H1 (cell line): ENCODE results near the gene FBXL17.

Experiments used
- BCL11A ChIP-seq, 2 experiments: IDR thresholded peaks; one replicate each; pipeline ENCODE4 v1.6.1; 2011; ENCODE audit warnings: low read depth in 2 of 2, low read length in 2 of 2, mild to moderate bottlenecking in 2 of 2
- BRCA1 ChIP-seq: IDR thresholded peaks from 2 replicates; pipeline ENCODE4 v1.6.1; 2012; ENCODE audit warnings: low read depth, low read length, improper control_type of control experiment
- EP300 ChIP-seq, 2 experiments: IDR thresholded peaks; 1 replicate in 1 of 2; 2 replicates in 1 of 2; pipeline ENCODE4 v1.6.1; 2011 to 2012; ENCODE audit warnings: low read depth in 2 of 2, low read length in 2 of 2, mild to moderate bottlenecking in 2 of 2, borderline replicate concordance in 1 of 2, inconsistent platforms in 1 of 2, moderate library complexity in 1 of 2
- EZH2 ChIP-seq: fragments of 200-600 bp; sonication (generic); IDR thresholded peaks from 2 replicates; pipeline ENCODE4 v1.7.1; 2012; ENCODE audit warnings: low read depth, mild to moderate bottlenecking, moderate library complexity, low read length, inconsistent platforms; ENCODE audit not compliant: severe bottlenecking
- MAX ChIP-seq: IDR thresholded peaks from 2 replicates; pipeline ENCODE4 v1.6.1; 2012; ENCODE audit warnings: inconsistent platforms
- POLR2A ChIP-seq, 2 experiments: IDR thresholded peaks; 1 replicate in 1 of 2; 2 replicates in 1 of 2; pipeline ENCODE4 v1.6.1; 2011; ENCODE audit warnings: low read depth in 2 of 2, low read length in 2 of 2, mild to moderate bottlenecking in 2 of 2; ENCODE audit errors: control extremely low read depth in 1 of 2
- TF ChIP-seq, protein P1 (sequence below), 3 experiments: IDR thresholded peaks; 1 replicate in 2 of 3; 2 replicates in 1 of 3; pipeline versions ENCODE4 v1.5.1 to v1.6.1; 2011; ENCODE audit warnings: low read length in 3 of 3, mild to moderate bottlenecking in 3 of 3, inconsistent platforms in 2 of 3, low read depth in 1 of 3, moderate library complexity in 1 of 3; ENCODE audit not compliant: insufficient read depth in 1 of 3; ENCODE audit errors: control extremely low read depth in 1 of 3
- TF ChIP-seq, protein P2 (sequence below): IDR thresholded peaks from 2 replicates; pipeline ENCODE4 v1.6.1; 2012; ENCODE audit warnings: low read length, inconsistent platforms

DNA sequence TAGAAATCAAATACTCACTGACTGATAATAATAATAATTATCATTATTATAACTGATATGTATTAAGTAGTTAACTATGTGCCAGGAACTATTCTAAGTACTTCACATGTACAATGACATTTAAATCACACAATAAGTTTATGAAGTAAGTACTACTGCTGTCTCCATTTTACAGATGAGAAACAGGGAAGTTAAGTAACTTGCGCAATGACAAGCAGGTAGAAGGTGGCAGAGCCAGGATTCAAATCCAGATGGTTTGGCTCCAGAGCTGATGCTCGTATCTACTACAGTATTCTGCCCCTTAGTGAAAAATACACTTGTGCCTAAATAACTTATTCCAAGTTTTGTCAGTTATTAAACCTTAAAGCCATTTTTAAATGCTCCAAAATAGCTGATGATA is 217.3 kb downstream of the FBXL17 start:
- TF ChIP-seq, protein P1, sequence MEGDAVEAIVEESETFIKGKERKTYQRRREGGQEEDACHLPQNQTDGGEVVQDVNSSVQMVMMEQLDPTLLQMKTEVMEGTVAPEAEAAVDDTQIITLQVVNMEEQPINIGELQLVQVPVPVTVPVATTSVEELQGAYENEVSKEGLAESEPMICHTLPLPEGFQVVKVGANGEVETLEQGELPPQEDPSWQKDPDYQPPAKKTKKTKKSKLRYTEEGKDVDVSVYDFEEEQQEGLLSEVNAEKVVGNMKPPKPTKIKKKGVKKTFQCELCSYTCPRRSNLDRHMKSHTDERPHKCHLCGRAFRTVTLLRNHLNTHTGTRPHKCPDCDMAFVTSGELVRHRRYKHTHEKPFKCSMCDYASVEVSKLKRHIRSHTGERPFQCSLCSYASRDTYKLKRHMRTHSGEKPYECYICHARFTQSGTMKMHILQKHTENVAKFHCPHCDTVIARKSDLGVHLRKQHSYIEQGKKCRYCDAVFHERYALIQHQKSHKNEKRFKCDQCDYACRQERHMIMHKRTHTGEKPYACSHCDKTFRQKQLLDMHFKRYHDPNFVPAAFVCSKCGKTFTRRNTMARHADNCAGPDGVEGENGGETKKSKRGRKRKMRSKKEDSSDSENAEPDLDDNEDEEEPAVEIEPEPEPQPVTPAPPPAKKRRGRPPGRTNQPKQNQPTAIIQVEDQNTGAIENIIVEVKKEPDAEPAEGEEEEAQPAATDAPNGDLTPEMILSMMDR (IDR thresholded peaks at IDR 0.05; ENCODE audit: control extremely low read depth in 1 of 3, insufficient read depth in 1 of 3, low read depth in 1 of 3, low read length in 3 of 3), result no peak
- TF ChIP-seq, protein P2, sequence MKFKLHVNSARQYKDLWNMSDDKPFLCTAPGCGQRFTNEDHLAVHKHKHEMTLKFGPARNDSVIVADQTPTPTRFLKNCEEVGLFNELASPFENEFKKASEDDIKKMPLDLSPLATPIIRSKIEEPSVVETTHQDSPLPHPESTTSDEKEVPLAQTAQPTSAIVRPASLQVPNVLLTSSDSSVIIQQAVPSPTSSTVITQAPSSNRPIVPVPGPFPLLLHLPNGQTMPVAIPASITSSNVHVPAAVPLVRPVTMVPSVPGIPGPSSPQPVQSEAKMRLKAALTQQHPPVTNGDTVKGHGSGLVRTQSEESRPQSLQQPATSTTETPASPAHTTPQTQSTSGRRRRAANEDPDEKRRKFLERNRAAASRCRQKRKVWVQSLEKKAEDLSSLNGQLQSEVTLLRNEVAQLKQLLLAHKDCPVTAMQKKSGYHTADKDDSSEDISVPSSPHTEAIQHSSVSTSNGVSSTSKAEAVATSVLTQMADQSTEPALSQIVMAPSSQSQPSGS, result no peak
- no peak for TF ChIP-seq EZH2
- no peak for TF ChIP-seq POLR2A (IDR thresholded peaks at IDR 0.05; ENCODE audit: control extremely low read depth in 1 of 2, low read depth in 2 of 2, low read length in 2 of 2)
- no peak for TF ChIP-seq MAX
- no peak for TF ChIP-seq EP300 (IDR thresholded peaks at IDR 0.05; ENCODE audit: borderline replicate concordance in 1 of 2, low read depth in 2 of 2, low read length in 2 of 2)
- TF ChIP-seq BCL11A (IDR thresholded peaks at IDR 0.05; ENCODE audit: low read depth in 2 of 2, low read length in 2 of 2), result no peak
- TF ChIP-seq BRCA1, result no peak
